Stimulated activated naive CD8-positive, alpha-beta T cell treated with anti-CD3 and anti-CD28 coated beads, Interleukin-15, Interleukin-2, amounts not matched to agents 100 ng/mL and 50 ng/mL, for 24 hours (primary cell): Measurements from ENCODE around the gene AXL.

Experiments used
- H3K27ac Mint-ChIP-seq: one replicate; pipeline ENCODE4 v1.8.0; 2021; ENCODE audit warnings: mild to moderate bottlenecking, mixed read lengths
- H3K27me3 Mint-ChIP-seq: one replicate; pipeline ENCODE4 v1.8.0; 2021; ENCODE audit warnings: mixed read lengths
- H3K36me3 Mint-ChIP-seq: one replicate; pipeline ENCODE4 v1.8.0; 2021; ENCODE audit warnings: low read depth, mixed read lengths
- H3K4me1 Mint-ChIP-seq: one replicate; pipeline ENCODE4 v1.8.0; 2021; ENCODE audit warnings: low read depth, mixed read lengths
- H3K4me3 Mint-ChIP-seq: one replicate; pipeline ENCODE4 v1.8.0; 2021; ENCODE audit warnings: mild to moderate bottlenecking, mixed read lengths
- H3K9me3 Mint-ChIP-seq: one replicate; pipeline ENCODE4 v1.8.0; 2021; ENCODE audit warnings: mixed read lengths

The AXL gene

GRCh38 chr19:41299046-41299754, 80.2 kb downstream of the AXL start:
- H3K9me3 Mint-ChIP-seq, result no peaks in the 10 kb centered on the region
- no peak overlapping the region for H3K4me3 Mint-ChIP-seq
- H3K27me3 Mint-ChIP-seq, result no peaks in the 10 kb centered on the region
- peaks cover 100% of the 10 kb centered on the region for H3K4me1 Mint-ChIP-seq
- H3K36me3 Mint-ChIP-seq, result peaks cover 89% of the 10 kb centered on the region
- peak overlapping the region; percentile 91 for H3K27ac Mint-ChIP-seq

DNA sequence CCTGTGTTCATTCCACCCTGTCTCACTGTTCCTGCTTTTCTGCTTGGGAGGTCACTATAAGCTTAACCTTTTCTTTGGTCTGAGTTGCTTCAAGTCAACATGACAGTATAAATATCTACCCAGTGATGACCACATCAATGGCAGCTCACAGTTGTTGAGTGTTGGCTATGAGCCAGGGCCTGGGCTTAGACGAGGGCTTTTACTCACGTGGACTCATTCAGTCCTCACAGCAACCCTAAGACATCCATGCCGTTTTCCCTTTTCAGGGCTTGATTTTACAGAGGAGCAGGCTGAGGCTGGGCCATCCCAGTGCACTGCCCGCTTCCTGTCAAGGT, 80.7 kb downstream of the AXL start:
- Mint-ChIP-seq H3K4me1 (peaks cover 100% of the 10 kb centered on the region), H3K27me3 (no peaks in the 10 kb centered on the region), H3K4me3 (no peak overlapping the region), H3K27ac (peak overlapping the region; percentile 70), H3K9me3 (no peaks in the 10 kb centered on the region), H3K36me3 (peaks cover 89% of the 10 kb centered on the region)

DNA sequence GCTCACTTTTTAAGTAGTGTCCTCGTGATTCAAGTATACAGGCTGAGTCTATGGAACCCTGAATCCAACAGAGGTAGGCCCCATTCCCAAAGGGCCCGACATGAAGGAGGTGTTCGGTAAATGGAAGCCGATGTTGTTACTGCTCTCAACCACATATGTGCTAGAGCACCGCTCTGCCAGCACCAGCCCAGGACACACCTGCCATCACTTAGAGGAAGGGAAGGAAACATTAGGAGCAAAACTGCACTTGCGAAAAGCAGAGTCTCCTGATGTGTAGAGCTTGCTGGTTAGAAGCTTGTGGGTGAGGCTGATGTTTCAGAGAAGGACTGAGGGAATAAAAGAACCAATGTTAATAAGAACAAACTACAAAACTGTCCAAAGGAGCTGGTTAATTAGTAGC, 81.5 kb downstream of the AXL start:
- H3K27me3 Mint-ChIP-seq, result no peaks in the 10 kb centered on the region
- H3K9me3 Mint-ChIP-seq, result no peaks in the 10 kb centered on the region
- peaks cover 100% of the 10 kb centered on the region for H3K4me1 Mint-ChIP-seq
- H3K27ac Mint-ChIP-seq, result peak overlapping the region; percentile 59
- H3K4me3 Mint-ChIP-seq, result no peak overlapping the region
- peaks cover 86% of the 10 kb centered on the region for H3K36me3 Mint-ChIP-seq

- H3K9me3 Mint-ChIP-seq, result no peaks in the 10 kb centered on the region
- H3K27ac Mint-ChIP-seq, result peak overlapping the region; percentile 96
- H3K36me3 Mint-ChIP-seq, result peaks cover 82% of the 10 kb centered on the region
- peaks cover 99% of the 10 kb centered on the region for H3K4me1 Mint-ChIP-seq
- peak overlapping the region; percentile 69 for H3K4me3 Mint-ChIP-seq
- no peaks in the 10 kb centered on the region for H3K27me3 Mint-ChIP-seq
Observed at GRCh38 chr19:41302624-41303351, 83.8 kb downstream of the AXL start.

- no peaks in the 10 kb centered on the region for H3K9me3 Mint-ChIP-seq
- peak overlapping the region; percentile 88 for H3K27ac Mint-ChIP-seq
- H3K4me3 Mint-ChIP-seq, result peak overlapping the region; percentile 57
- H3K27me3 Mint-ChIP-seq, result no peaks in the 10 kb centered on the region
- peaks cover 99% of the 10 kb centered on the region for H3K4me1 Mint-ChIP-seq
- peaks cover 70% of the 10 kb centered on the region for H3K36me3 Mint-ChIP-seq
Observed at GRCh38 chr19:41303954-41304353, 84.9 kb downstream of the AXL start.

DNA sequence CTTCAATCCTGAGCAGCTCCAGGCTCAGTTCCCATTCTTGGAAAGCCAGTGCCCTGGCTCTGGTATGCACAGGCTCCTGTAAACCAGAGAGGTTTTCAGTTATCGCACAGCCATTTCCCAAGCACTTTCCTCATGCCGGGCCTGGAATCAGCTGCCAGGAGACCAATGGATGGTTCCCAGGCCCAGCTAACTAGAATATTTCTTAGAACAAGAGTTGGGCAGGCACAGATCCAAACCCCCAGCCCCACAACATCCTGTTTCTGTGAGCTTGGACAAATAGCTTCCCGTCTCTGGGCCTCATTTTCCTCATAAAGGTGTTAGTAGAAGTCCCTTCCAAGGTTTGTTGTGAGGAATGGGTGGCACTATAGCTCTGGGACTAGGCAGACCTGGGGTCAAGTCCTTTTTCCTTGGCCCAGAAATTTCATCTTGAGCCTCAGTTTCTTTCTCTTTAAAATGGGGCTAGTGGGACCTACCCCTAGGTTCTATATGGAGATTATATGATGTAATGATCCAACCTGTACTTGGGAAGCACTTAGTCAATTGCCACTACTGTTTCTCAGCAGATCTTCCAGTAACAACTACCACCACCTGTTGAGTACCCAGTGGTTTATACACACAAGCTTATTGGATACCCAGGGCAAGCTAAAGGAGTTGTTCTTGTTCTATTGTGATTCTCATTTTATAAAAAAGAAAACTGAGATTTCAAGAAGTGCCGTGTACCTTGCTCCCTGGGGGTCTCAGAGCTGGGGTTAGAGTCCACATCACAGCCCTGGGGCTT, 85.9 kb downstream of the AXL start:
- Mint-ChIP-seq H3K4me1 (peaks cover 94% of the 10 kb centered on the region), H3K4me3 (no peak overlapping the region), H3K9me3 (no peaks in the 10 kb centered on the region), H3K36me3 (peaks cover 60% of the 10 kb centered on the region), H3K27ac (peak overlapping the region; percentile 88), H3K27me3 (no peaks in the 10 kb centered on the region)

- H3K9me3 Mint-ChIP-seq, result no peaks in the 10 kb centered on the region
- peak overlapping the region; percentile 52 for H3K4me3 Mint-ChIP-seq
- peaks cover 92% of the 10 kb centered on the region for H3K4me1 Mint-ChIP-seq
- peak overlapping the region; percentile 96 for H3K27ac Mint-ChIP-seq
- no peaks in the 10 kb centered on the region for H3K27me3 Mint-ChIP-seq
- H3K36me3 Mint-ChIP-seq, result peaks cover 55% of the 10 kb centered on the region
Observed at GRCh38 chr19:41305927-41306793, 87.1 kb downstream of the AXL start.

DNA sequence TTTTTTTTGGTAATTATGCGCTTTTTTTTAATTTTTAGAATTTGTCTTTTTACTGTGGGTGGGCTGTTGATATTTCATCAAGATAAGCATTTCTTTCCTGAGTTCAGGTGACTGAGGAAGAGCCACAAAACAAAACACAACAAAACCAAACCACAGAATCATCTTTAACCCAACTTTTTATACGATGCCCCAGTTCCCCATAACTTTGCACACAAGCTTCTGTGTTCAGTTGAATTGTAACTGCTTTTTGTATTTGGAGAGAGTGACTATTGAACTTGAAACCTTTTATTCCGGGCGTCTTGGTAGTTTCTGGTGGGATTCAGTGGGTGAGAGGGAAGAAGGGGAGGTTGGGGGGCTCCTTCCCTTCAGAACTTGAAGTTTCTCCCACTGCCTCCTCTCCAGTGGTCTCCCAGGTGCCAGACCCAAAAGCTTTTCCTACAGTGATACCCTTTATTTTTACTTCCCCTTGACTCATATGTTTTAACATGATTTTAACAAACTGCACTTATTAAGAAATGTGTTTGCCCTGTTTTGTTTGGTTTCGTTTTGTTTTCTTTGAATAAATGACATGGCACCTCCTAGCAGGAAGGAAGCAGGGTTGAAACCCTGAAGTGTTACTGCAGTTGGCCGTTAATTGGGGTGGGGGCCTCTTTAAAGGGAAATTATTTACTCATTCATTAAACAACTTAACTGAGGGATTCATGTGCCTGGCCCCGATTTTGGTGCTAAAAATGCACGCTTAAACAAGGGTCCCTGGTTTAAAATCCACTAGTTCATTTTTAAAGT, 88.3 kb downstream of the AXL start:
- Mint-ChIP-seq H3K4me1 (peaks cover 92% of the 10 kb centered on the region), H3K9me3 (no peaks in the 10 kb centered on the region), H3K27me3 (no peaks in the 10 kb centered on the region), H3K27ac (peak overlapping the region; percentile 96), H3K36me3 (peaks cover 53% of the 10 kb centered on the region), H3K4me3 (peak overlapping the region; percentile 52)

- Mint-ChIP-seq H3K27me3 (no peaks in the 10 kb centered on the region), H3K27ac (peak overlapping the region; percentile 96), H3K36me3 (peaks cover 53% of the 10 kb centered on the region), H3K9me3 (no peaks in the 10 kb centered on the region), H3K4me3 (peak overlapping the region; percentile 96), H3K4me1 (peaks cover 90% of the 10 kb centered on the region)
Observed at GRCh38 chr19:41307954-41308449, 89.0 kb downstream of the AXL start.

DNA sequence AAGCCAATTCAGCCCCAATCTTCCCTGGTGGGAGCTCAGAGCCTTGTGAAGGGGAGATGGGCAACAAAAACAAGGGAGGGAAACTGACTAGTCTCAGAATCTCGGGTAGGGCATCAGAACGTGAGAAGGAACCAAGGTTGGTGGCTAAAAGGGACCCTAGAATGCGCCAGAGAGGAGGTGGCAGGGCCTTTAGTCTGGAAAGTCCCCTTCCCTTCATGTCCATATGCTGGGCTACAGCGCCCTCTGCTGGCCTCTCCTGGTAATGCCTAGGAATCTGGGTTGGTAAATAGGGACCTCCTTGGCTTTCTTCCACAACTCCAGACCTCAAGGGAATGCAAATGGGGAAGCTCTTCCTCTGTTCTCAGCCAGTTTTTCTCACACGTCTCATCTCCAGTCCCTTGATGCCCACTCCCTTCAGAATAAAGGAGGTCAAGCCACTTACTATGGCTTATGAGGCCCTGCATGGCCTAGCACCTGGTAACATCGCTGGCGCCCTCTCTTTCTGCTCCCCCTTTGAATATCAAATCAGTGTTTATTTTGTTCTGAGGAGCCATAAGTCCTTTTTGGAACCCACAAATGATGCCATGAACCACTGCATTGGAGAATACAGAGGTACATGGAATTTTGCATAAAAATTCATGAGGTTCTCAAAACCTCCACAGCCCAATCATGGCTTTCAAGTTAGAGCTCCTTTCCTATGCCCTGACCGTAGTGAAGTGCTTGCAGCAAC, 89.6 kb downstream of the AXL start:
- H3K4me1 Mint-ChIP-seq, result peaks cover 90% of the 10 kb centered on the region
- no peaks in the 10 kb centered on the region for H3K27me3 Mint-ChIP-seq
- H3K9me3 Mint-ChIP-seq, result no peaks in the 10 kb centered on the region
- H3K4me3 Mint-ChIP-seq, result peak overlapping the region; percentile 96
- H3K27ac Mint-ChIP-seq, result peak overlapping the region; percentile 96
- peaks cover 57% of the 10 kb centered on the region for H3K36me3 Mint-ChIP-seq

DNA sequence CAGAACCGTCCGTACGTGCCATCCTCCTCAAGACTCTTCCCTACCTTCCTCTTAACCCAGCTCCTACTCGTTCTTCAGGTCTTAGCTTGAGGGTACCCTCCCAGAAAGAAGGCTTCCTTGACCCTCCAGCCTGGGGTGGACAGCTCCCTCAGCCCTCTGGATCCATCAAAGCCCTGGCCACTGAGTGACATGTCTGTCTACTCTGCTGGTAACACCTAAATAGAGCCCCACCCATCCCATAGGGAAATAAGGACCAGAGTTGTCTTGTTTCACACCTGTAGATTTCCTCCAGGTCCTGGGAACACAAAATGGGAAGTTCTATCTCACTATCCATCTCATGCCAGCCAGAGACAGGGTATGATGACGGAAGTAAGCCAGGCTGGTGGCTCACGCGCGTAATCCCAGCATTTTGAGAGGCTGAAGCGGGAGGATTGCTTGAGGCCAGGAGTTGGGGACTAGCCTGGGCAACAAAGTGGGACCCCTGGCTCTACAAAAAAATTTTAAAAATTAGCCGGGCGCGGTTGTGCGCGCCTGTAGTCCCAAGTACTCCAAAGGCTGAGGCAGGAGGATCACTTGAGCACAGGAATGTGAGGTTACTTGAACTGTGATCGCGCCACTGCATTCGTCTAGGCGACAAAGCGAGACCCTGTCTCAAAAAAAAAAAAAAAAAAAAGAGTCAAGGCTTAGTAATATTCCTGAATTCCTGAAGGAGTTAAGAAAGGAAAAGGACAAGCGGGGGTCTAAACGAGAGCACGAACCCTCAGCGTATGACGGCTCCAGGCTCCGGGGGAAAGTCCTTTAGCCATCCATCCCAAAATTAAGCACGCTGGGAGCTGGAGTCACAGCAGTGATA, 90.4 kb downstream of the AXL start:
- Mint-ChIP-seq H3K9me3 (no peaks in the 10 kb centered on the region), H3K4me3 (peak overlapping the region; percentile 96), H3K36me3 (peaks cover 57% of the 10 kb centered on the region), H3K27ac (peak overlapping the region; percentile 96), H3K4me1 (peaks cover 83% of the 10 kb centered on the region), H3K27me3 (no peaks in the 10 kb centered on the region)

DNA sequence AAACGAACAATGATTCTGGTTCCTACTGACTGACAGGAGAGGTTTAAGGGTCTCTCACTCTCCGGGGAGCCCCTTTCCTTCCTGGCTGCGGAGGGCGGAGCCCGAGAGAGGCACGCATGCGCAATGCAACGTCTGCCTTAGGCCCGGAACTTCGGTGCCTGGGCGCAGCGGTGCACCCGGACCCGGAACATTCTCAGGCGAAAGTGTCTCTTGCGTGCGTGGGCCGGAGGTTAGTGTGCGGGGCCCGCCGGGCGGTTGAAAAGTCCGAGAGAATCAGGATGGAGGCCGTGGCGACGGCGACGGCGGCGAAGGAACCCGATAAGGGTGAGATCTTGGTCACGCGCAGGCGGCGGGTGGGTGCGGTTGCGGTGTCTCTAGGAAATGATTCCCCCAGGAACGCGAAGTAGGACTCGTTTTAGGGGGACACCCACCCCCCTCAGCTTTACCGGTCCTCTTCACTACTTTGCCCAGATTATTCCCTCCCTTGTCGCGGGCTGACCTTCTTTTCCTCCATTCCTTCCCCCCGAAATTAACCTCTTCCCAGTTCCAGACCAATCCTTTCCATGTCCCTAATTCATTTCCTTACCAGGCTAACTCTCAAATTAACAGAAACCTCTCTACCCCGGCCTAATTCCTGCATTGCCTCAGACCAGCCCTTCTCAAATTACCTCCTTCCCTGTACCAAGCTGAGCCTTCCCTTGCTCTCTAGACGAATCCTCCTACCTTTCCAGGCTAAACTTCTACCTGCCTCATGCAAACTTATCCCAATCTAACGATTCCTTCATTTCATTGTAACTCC, 91.2 kb downstream of the AXL start, which contains the start of gene CCDC97:
CCDC97 (plus strand) TSS at position 140 of the 799 bp plus-strand sequence; CDS start at position 279, 139 bp downstream.
- Mint-ChIP-seq H3K4me1 (peaks cover 75% of the 10 kb centered on the region), H3K27me3 (no peaks in the 10 kb centered on the region), H3K4me3 (peak within 1 kb of the TSS; percentile 96), H3K36me3 (peaks cover 50% of the 10 kb centered on the region), H3K9me3 (no peaks in the 10 kb centered on the region), H3K27ac (peak within 1 kb of the TSS; percentile 96)
